Hepatocyte (in vitro differentiated cells): ENCODE results near the gene CDK3. TPM values are rescaled to one million over a fixed set of nuclear protein-coding genes. Genes with fewer than 3 reads are reported as not detected.

ENCODE experiments used
- DNase-seq: peaks from one replicate; pipeline ENCODE4 v3.0.0-alpha.2; 2016; ENCODE audit warnings: low spot score
- H2AFZ ChIP-seq: fragments of 200-600 bp; sonication (generic); 2 replicates; pipeline ENCODE4 v1.6.0; 2016; ENCODE audit warnings: antibody characterized with exemption, mild to moderate bottlenecking
- H3K27ac ChIP-seq: fragments of 200-600 bp; sonication (generic); 2 replicates; pipeline ENCODE4 v1.5.1; 2016; ENCODE audit warnings: mild to moderate bottlenecking
- H3K27me3 ChIP-seq: fragments of 200-600 bp; sonication (generic); 2 replicates; pipeline ENCODE4 v1.6.1; 2016
- H3K36me3 ChIP-seq: fragments of 200-600 bp; sonication (generic); replicated peaks from 2 replicates; pipeline ENCODE4 v1.5.1; 2016; ENCODE audit warnings: low read depth; ENCODE audit not compliant: insufficient read depth
- H3K4me1 ChIP-seq: fragments of 200-600 bp; sonication (generic); 2 replicates; pipeline ENCODE4 v1.5.1; 2016; ENCODE audit warnings: mild to moderate bottlenecking, moderate library complexity; ENCODE audit not compliant: insufficient read depth
- H3K4me2 ChIP-seq: fragments of 200-600 bp; sonication (generic); 2 replicates; pipeline ENCODE4 v1.6.0; 2016
- H3K4me3 ChIP-seq: fragments of 200-600 bp; sonication (generic); 2 replicates; pipeline ENCODE4 v1.5.1; 2016; ENCODE audit warnings: mild to moderate bottlenecking
- H3K79me2 ChIP-seq: fragments of 200-600 bp; sonication (generic); 2 replicates; pipeline ENCODE4 v1.6.0; 2017; ENCODE audit warnings: mild to moderate bottlenecking
- H3K9me2 ChIP-seq: fragments of 200-600 bp; sonication (generic); replicated peaks from 2 replicates; pipeline ENCODE4 v1.6.0; 2017; ENCODE audit warnings: mild to moderate bottlenecking; ENCODE audit not compliant: insufficient read depth
- H3K9me3 ChIP-seq: fragments of 200-600 bp; sonication (generic); 2 replicates; pipeline ENCODE4 v1.5.1; 2016; ENCODE audit warnings: low read depth, mild to moderate bottlenecking
- H4K20me1 ChIP-seq: fragments of 200-600 bp; sonication (generic); 2 replicates; pipeline ENCODE4 v1.6.0; 2016; ENCODE audit warnings: mild to moderate bottlenecking; ENCODE audit not compliant: insufficient read depth, poor library complexity, severe bottlenecking
- CTCF ChIP-seq: fragments of 200-600 bp; sonication (generic); IDR thresholded peaks from 2 replicates; pipeline ENCODE4 v1.5.1; 2016; ENCODE audit warnings: antibody characterized with exemption, mild to moderate bottlenecking; ENCODE audit not compliant: poor library complexity
- EZH2 ChIP-seq: fragments of 200-600 bp; sonication (generic); IDR thresholded peaks from 2 replicates; pipeline ENCODE4 v1.6.1; 2016; ENCODE audit warnings: antibody characterized with exemption, mild to moderate bottlenecking, borderline replicate concordance
- EZH2phosphoT487 ChIP-seq: fragments of 200-600 bp; sonication (generic); IDR thresholded peaks from one replicate; pipeline ENCODE4 v1.6.1; 2018; ENCODE audit warnings: antibody characterized with exemption, mild to moderate bottlenecking, low read depth, moderate library complexity; ENCODE audit not compliant: unreplicated experiment, severe bottlenecking
- WGBS: methylation state at CpG from one replicate; pipeline ENCODE4 v1.1.6; 2016; ENCODE audit warnings: low lambda C conversion rate; ENCODE audit errors: missing lambda C conversion rate; 5-methylcytosine and 5-hydroxymethylcytosine counted together
- polyA plus RNA-seq: library from polyadenylated mRNA; unstranded; fragments of >200 nt; fragmentation: Nextera tagmentation; extraction: Ambion mirVana; gene quantifications from 2 replicates; pipeline ENCODE4 v1.2.1, GENCODE V29; 2016
- total RNA-seq: library from RNA; depleted of rRNA; stranded (reverse); fragments of >200 nt; gene quantifications from 2 replicates; pipeline ENCODE4 v1.2.3, GENCODE V29; 2014

Gene CDK3
- total and polyA plus RNA-seq, 2 experiments from 2014 or later: 7.8 to 10.6 TPM

DNA sequence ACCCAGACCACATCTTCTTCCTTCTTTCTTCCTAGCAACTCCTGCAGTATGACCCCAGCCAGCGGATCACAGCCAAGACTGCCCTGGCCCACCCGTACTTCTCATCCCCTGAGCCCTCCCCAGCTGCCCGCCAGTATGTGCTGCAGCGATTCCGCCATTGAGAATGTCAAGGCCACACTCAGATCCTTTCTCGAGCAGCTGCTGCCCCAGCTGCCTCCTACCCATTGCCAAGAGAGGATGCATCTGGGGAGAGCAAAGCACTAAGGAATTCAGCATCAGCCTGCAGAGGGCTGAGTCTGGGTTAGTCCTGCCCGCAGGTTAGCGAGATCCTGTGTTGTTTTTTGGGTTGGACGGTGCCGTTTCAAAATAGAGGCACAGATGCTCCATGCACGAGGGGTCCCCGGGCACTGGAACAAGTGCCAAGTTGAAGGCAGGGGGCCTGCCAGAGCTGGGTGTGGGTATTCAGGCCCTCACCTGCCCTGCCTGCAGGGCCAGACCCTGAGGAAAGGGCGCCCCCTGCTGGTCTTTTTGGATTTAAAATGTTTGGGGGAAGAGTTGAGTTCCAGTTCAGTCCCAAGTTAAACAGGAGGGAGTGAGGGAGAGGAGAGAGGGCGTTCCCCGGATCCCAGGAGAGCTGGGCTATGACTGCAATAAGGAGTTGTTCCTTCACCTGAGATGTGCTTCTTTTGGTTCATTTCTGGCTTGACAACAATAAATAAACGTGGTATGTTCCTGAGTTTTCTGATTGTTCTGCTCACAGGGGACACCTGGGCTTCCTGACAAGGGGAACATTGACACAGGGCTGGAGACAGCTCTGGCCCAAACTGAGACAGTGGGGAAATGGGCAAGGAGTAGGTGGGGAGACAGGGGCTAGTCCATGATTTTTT lies 4.9 kb downstream of the CDK3 start:
- H3K27ac ChIP-seq: no peak overlapping the region
- TF ChIP-seq EZH2 (no peak), CTCF (peak; percentile 72)
- H2AFZ ChIP-seq: no peak overlapping the region
- no peaks in the 10 kb centered on the region for H3K9me3 ChIP-seq
- 71% methylated on average over 16 of the region's 16 CpGs for WGBS
- no peaks in the 10 kb centered on the region for H3K36me3 ChIP-seq
- no peaks in the 10 kb centered on the region for H4K20me1 ChIP-seq
- H3K27me3 ChIP-seq: no peaks in the 10 kb centered on the region
- no peaks in the 10 kb centered on the region for H3K9me2 ChIP-seq
- peaks cover 9% of the 10 kb centered on the region for H3K4me1 ChIP-seq
- no peak overlapping the region for H3K4me3 ChIP-seq
- peak; percentile 85 for DNase-seq
- H3K79me2 ChIP-seq: no peaks in the 10 kb centered on the region
- no peak overlapping the region for H3K4me2 ChIP-seq

DNA sequence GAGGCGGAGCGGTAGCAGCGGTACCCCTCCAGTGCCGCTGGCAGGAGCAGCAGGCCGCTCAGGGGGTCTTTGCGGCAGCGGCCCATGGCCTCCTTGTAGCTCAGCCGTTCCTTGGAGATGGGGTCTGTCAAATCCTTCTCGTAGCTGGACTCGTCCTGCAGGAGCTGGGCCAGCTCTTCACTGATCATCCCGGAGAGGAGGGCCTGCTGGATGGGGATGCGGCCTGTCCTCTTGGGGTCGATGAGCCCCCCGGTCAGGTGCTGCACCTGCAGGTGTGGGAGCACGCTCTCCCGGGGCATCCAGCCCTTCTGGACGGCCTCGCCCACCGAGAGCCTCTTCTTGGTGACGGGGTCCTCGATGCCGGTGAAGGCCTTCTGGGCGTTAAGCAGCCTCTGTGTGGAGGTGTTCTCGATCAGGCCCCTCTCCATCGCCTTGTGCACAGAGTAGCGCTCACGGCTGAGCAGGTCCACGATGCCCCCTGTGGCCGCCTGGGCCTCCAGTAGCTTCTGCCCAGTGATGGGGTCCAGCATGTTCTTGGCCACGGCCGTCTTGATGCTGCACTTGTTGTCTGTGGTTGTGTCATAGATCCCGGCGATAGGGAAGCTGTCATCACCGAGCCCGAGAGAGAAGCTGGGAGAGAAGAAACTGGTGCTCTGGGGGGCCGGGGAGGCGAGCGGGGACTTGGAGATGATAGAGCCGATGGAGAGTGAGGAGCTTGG lies 6.6 kb downstream of the CDK3 start:
- Histone ChIP-seq H3K9me2 (no peaks in the 10 kb centered on the region), H3K36me3 (no peaks in the 10 kb centered on the region), H3K4me1 (peaks cover 9% of the 10 kb centered on the region), H3K27me3 (no peaks in the 10 kb centered on the region), H4K20me1 (no peaks in the 10 kb centered on the region), H3K27ac (no peak overlapping the region), H3K4me2 (no peak overlapping the region), H3K9me3 (no peaks in the 10 kb centered on the region), H3K79me2 (no peaks in the 10 kb centered on the region), H2AFZ (no peak overlapping the region), H3K4me3 (no peak overlapping the region)
- no peak for TF ChIP-seq EZH2
- no peak for TF ChIP-seq EZH2phosphoT487
- TF ChIP-seq CTCF: no peak
- DNase-seq: no peak
- 95% methylated on average over 35 of the region's 39 CpGs for WGBS

GRCh38 chr17:76007850-76008165 lies 7.2 kb downstream of the CDK3 start:
- no peaks in the 10 kb centered on the region for H4K20me1 ChIP-seq
- H3K36me3 ChIP-seq: no peaks in the 10 kb centered on the region
- H3K4me2 ChIP-seq: no peak overlapping the region
- DNase-seq: no peak
- H3K27ac ChIP-seq: no peak overlapping the region
- no peak overlapping the region for H2AFZ ChIP-seq
- H3K9me3 ChIP-seq: no peaks in the 10 kb centered on the region
- no peaks in the 10 kb centered on the region for H3K9me2 ChIP-seq
- no peak overlapping the region for H3K4me3 ChIP-seq
- TF ChIP-seq EZH2 (no peak), CTCF (no peak), EZH2phosphoT487 (no peak)
- H3K4me1 ChIP-seq: peaks cover 9% of the 10 kb centered on the region
- H3K79me2 ChIP-seq: no peaks in the 10 kb centered on the region
- 88% methylated on average over 15 of the region's 16 CpGs for WGBS
- H3K27me3 ChIP-seq: no peaks in the 10 kb centered on the region
